GM12873 (cell line): ENCODE results near the gene SLC39A11.

ENCODE experiments used
- TF ChIP-seq, protein P1 (sequence below): IDR thresholded peaks from 2 replicates; pipeline ENCODE4 v1.5.1; 2012; ENCODE audit warnings: low read depth, mild to moderate bottlenecking, moderate library complexity, low read length, control low read depth; ENCODE audit not compliant: insufficient read depth; ENCODE audit errors: missing control alignments

The SLC39A11 gene

GRCh38 chr17:72681844-72682243 lies 410.6 kb downstream of the SLC39A11 start:
- TF ChIP-seq, protein P1, sequence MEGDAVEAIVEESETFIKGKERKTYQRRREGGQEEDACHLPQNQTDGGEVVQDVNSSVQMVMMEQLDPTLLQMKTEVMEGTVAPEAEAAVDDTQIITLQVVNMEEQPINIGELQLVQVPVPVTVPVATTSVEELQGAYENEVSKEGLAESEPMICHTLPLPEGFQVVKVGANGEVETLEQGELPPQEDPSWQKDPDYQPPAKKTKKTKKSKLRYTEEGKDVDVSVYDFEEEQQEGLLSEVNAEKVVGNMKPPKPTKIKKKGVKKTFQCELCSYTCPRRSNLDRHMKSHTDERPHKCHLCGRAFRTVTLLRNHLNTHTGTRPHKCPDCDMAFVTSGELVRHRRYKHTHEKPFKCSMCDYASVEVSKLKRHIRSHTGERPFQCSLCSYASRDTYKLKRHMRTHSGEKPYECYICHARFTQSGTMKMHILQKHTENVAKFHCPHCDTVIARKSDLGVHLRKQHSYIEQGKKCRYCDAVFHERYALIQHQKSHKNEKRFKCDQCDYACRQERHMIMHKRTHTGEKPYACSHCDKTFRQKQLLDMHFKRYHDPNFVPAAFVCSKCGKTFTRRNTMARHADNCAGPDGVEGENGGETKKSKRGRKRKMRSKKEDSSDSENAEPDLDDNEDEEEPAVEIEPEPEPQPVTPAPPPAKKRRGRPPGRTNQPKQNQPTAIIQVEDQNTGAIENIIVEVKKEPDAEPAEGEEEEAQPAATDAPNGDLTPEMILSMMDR: no peak

DNA sequence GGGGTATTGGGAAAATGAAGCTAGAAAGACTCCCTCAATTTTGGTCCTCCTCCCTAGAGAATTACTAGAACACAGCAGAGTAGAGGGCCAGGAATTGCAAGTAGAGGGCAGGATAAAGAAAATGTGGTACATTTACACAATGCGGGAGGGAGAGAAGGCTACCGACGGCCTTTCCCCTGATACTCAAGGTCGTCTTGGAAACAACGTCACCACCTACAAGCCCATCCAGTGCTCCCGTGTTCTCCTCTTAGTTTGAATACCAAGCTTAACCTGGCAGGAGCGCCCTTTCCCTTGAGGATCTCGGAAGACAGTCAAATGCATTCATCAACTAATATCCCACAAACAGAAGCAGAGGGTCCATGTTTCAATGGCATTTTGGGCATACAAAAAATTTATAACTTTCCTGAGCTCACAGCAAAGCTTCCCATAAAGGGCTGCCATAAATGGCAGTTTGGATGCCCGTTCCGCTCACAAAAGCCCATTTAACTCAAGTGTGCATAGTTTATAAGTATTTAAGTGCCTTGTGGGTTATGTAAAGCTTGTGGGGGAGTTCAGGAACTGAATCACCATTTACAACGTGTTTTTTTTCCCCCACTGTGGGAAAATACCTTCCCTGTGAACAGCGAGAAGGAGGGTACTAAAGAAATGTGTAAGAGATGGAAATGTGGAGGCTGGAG lies 414.6 kb downstream of the SLC39A11 start:
- TF ChIP-seq, protein P1: no peak

GRCh38 chr17:72677108-72677507 lies 415.4 kb downstream of the SLC39A11 start:
- TF ChIP-seq, protein P1: no peak

DNA sequence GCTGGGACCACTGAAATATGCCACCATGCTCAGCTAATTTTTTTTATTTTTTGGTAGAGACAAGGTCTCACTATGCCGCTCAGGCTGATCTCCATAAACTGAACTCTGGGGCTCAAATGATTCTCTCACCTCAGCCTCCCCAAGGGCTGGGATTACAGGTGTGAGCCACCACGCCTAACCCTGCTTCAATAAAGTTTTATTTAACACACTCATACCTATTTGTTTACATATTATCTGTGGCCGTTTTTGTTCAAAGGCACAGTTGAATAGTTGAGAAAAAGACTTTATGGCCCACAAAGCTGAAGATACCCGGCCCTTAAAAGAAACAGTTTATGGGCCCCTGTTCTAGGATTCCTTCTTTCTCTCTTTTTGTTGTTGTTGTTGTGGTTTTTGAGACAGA lies 419.8 kb downstream of the SLC39A11 start:
- TF ChIP-seq, protein P1: no peak

- TF ChIP-seq, protein P1: no peak
Measured at GRCh38 chr17:72671016-72671415, 421.5 kb downstream of the SLC39A11 start.

DNA sequence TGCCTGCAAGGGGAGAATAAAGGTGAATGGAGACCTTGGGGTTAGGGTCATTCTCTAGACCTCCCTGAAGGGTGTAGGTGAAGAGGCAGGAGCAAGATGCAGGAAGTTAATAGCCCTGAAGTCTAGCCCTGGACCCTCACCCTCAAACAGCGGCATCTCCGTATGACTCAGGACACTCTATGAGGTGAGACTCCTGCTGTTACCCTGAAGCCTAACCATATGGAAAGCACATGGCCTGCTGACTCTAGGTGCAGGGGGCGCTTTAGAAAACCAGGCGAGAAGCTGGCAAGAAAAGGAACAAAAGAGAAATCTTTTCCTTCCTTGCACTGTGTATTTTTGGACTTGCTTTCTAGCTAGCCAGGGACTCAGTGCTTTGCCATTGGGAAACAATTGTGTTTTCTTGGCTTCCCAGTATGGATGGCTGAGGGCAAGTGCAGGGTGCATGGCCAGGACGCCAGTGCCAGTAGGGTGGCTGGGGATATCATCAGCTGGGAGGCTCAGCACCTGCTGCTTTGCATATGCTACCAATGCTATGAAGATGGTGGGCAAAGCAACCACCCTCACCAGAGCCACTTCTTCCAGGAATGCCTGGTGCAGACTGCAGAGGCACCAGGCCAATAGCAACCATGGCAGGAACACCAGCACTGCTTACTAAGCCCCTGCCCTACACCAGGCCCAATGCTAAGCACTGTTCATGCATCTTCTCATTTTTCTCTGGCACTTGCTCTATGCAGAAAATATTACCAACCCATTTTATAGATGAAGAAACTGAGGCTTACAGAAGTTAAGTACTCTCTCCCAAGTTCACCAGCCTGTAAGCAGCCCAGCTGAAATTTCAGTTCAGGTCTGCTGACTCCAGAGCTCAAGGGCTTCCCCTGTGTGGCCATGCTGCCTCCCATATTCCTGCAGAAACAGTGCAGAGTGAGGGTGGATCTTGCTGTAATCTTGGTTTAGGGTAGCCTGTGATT lies 425.1 kb downstream of the SLC39A11 start:
- TF ChIP-seq, protein P1: no peak
